ENCODE data around the gene CRADD.

Gene CRADD

GRCh38 chr12:93819050-93819491, 141.9 kb downstream of the CRADD start:
- no peak for DNase-seq

- DNase-seq = no peak
These were observed 146.6 kb downstream of the CRADD start for GRCh38 chr12:93823616-93824391.

- DNase-seq = no peak
These were observed 147.6 kb downstream of the CRADD start for GRCh38 chr12:93824514-93825500.

GRCh38 chr12:93825501-93825888, 148.3 kb downstream of the CRADD start:
- no peak for DNase-seq

- no peak for DNase-seq
These were observed 148.9 kb downstream of the CRADD start for GRCh38 chr12:93825931-93826555.

- no peak for DNase-seq
These were observed 150.0 kb downstream of the CRADD start for GRCh38 chr12:93827179-93827578.

GRCh38 chr12:93827669-93828068, 150.5 kb downstream of the CRADD start:
- DNase-seq = no peak

- DNase-seq = no peak
These were observed 151.8 kb downstream of the CRADD start for GRCh38 chr12:93829016-93829415.

GRCh38 chr12:93831374-93831773, 154.2 kb downstream of the CRADD start:
- DNase-seq = no peak

GRCh38 chr12:93832131-93832530, 155.0 kb downstream of the CRADD start:
- DNase-seq = no peak

GRCh38 chr12:93833946-93834345, 156.8 kb downstream of the CRADD start:
- no peak for DNase-seq

- DNase-seq = no peak
These were observed 159.6 kb downstream of the CRADD start for GRCh38 chr12:93836620-93837260.

GRCh38 chr12:93838193-93838592, 161.0 kb downstream of the CRADD start:
- no peak for DNase-seq

GRCh38 chr12:93839064-93839463, 161.9 kb downstream of the CRADD start:
- DNase-seq = no peak

GRCh38 chr12:93841671-93842070, 164.5 kb downstream of the CRADD start:
- no peak for DNase-seq

- no peak for DNase-seq
These were observed 167.1 kb downstream of the CRADD start for GRCh38 chr12:93844164-93844784.

GRCh38 chr12:93846936-93847516, 169.9 kb downstream of the CRADD start:
- no peak for DNase-seq

- no peak for DNase-seq
These were observed 170.6 kb downstream of the CRADD start for GRCh38 chr12:93847517-93848474.

- DNase-seq = no peak
These were observed 171.4 kb downstream of the CRADD start for GRCh38 chr12:93848523-93849101.

GRCh38 chr12:93849946-93850345, 172.8 kb downstream of the CRADD start:
- DNase-seq = no peak

All from activated effector memory CD4-positive, alpha-beta T cell treated with Interleukin-2 at 50 U/mL for 16 hours (primary cell).